ENCODE measurements around the gene RSU1. TPM values are rescaled to one million over a fixed set of nuclear protein-coding genes. Genes with fewer than 3 reads are reported as not detected.

RSU1 gene
- polyA plus RNA-seq, 1 donor (not counting 4 experiments of a cell fraction or from before 2014, with no cell fraction given), result 125 TPM

DNA sequence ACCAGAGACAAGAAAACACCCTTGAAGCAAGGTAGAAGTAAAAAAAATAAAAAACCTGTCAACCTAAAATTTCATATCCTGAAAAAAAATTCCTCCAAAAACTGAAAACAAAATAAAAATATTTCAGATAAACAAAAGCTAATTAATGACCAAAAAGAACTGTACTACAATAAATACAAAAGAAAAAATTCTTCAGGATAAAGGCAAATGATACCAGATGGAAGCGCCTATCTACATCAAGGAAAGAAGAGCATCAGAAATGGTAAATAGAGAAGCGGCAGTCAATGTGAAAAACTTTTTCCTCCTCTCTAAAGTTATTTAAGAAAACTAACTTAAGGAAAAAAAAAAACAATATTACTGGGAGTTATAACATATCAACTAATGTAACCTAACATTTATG is 79.8 kb downstream of the RSU1 start:
- Histone ChIP-seq H3K9me3 (ENCODE audit: control insufficient read depth, low read depth, low read length) (no peaks in the 10 kb centered on the region), H3K4me1 (ENCODE audit: control insufficient read depth, extremely low read depth, insufficient read depth, low read length) (no peaks in the 10 kb centered on the region), H2AFZ (ENCODE audit: control insufficient read depth, low read length) (no peak overlapping the region), H3K9ac (ENCODE audit: control insufficient read depth, extremely low read depth, insufficient read depth, low read length) (no peak overlapping the region), H3K4me3 (ENCODE audit: control insufficient read depth in 2 of 3, extremely low read depth in 1 of 3, insufficient read depth in 2 of 3, low read depth in 1 of 3, low read length in 3 of 3) (no peak overlapping the region), H3K27me3 (ENCODE audit: control insufficient read depth, extremely low read depth, insufficient read depth, low read length) (no peaks in the 10 kb centered on the region), H3K79me2 (ENCODE audit: control insufficient read depth, insufficient read depth, low read length) (no peaks in the 10 kb centered on the region), H3K9me1 (ENCODE audit: control insufficient read depth, extremely low read depth, insufficient read depth, low read length) (no peaks in the 10 kb centered on the region), H4K20me1 (ENCODE audit: control insufficient read depth, extremely low read depth, insufficient read depth, low read length) (no peaks in the 10 kb centered on the region), H3K36me3 (ENCODE audit: control insufficient read depth in 2 of 2, extremely low read depth in 1 of 2, insufficient read depth in 2 of 2, low read length in 2 of 2) (no peaks in the 10 kb centered on the region), H3K4me2 (ENCODE audit: control insufficient read depth, extremely low read depth, insufficient read depth, low read depth, low read length) (no peak overlapping the region), H3K27ac (ENCODE audit: control insufficient read depth, insufficient read depth, low read length) (no peak overlapping the region)
- no peak for DNase-seq (ENCODE audit: low read depth, low spot score)
- no peak for FAIRE-seq
- dilution Hi-C loops (cut with MboI; ENCODE audit: extremely low pct_ligation_motif_present, low sequenced_read_pairs), result no loop called here
- TF ChIP-seq, protein P1, sequence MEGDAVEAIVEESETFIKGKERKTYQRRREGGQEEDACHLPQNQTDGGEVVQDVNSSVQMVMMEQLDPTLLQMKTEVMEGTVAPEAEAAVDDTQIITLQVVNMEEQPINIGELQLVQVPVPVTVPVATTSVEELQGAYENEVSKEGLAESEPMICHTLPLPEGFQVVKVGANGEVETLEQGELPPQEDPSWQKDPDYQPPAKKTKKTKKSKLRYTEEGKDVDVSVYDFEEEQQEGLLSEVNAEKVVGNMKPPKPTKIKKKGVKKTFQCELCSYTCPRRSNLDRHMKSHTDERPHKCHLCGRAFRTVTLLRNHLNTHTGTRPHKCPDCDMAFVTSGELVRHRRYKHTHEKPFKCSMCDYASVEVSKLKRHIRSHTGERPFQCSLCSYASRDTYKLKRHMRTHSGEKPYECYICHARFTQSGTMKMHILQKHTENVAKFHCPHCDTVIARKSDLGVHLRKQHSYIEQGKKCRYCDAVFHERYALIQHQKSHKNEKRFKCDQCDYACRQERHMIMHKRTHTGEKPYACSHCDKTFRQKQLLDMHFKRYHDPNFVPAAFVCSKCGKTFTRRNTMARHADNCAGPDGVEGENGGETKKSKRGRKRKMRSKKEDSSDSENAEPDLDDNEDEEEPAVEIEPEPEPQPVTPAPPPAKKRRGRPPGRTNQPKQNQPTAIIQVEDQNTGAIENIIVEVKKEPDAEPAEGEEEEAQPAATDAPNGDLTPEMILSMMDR (optimal IDR thresholded peaks at IDR 0.05 in 1 of 3, IDR thresholded peaks at IDR 0.05 in 1 of 3, conservative IDR thresholded peaks at IDR 0.05 in 1 of 3; ENCODE audit: extremely low read depth in 1 of 3, insufficient read depth in 2 of 3, low read length in 3 of 3), result no peak
- no peak for TF ChIP-seq EZH2 (IDR thresholded peaks at IDR 0.05; ENCODE audit: low read length)

DNA sequence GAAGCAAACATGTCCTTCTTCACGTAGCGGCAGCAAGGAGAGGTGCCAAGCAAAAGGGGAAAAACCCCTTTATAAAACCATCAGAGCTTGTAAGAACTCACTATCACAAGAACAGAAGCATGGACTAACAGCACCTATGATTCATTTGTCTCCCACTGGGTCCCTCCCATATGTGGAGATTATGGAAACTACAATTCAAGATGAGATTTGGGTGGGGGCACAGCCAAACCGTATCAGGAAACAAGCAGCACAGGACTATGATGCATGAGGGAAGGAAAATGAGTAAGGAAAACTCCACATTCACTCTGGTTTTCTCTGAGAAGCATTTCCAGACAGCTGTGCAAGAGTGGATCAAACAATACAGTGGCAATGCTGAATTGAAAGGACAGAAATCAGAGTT is 81.6 kb downstream of the RSU1 start:
- Histone ChIP-seq H3K27ac (ENCODE audit: control insufficient read depth, insufficient read depth, low read length) (no peak overlapping the region), H4K20me1 (ENCODE audit: control insufficient read depth, extremely low read depth, insufficient read depth, low read length) (no peaks in the 10 kb centered on the region), H3K4me1 (ENCODE audit: control insufficient read depth, extremely low read depth, insufficient read depth, low read length) (no peaks in the 10 kb centered on the region), H3K4me3 (ENCODE audit: control insufficient read depth in 2 of 3, extremely low read depth in 1 of 3, insufficient read depth in 2 of 3, low read depth in 1 of 3, low read length in 3 of 3) (no peak overlapping the region), H3K36me3 (ENCODE audit: control insufficient read depth in 2 of 2, extremely low read depth in 1 of 2, insufficient read depth in 2 of 2, low read length in 2 of 2) (no peaks in the 10 kb centered on the region), H3K4me2 (ENCODE audit: control insufficient read depth, extremely low read depth, insufficient read depth, low read depth, low read length) (no peak overlapping the region), H2AFZ (ENCODE audit: control insufficient read depth, low read length) (no peak overlapping the region), H3K27me3 (ENCODE audit: control insufficient read depth, extremely low read depth, insufficient read depth, low read length) (no peaks in the 10 kb centered on the region), H3K9me1 (ENCODE audit: control insufficient read depth, extremely low read depth, insufficient read depth, low read length) (no peaks in the 10 kb centered on the region), H3K9me3 (ENCODE audit: control insufficient read depth, low read depth, low read length) (no peaks in the 10 kb centered on the region), H3K9ac (ENCODE audit: control insufficient read depth, extremely low read depth, insufficient read depth, low read length) (no peak overlapping the region), H3K79me2 (ENCODE audit: control insufficient read depth, insufficient read depth, low read length) (no peaks in the 10 kb centered on the region)
- no peak for FAIRE-seq
- DNase-seq (ENCODE audit: low read depth, low spot score), result no peak
- dilution Hi-C loops (cut with MboI; ENCODE audit: extremely low pct_ligation_motif_present, low sequenced_read_pairs), result no loop called here
- TF ChIP-seq EZH2 (IDR thresholded peaks at IDR 0.05; ENCODE audit: low read length), result no peak

DNA sequence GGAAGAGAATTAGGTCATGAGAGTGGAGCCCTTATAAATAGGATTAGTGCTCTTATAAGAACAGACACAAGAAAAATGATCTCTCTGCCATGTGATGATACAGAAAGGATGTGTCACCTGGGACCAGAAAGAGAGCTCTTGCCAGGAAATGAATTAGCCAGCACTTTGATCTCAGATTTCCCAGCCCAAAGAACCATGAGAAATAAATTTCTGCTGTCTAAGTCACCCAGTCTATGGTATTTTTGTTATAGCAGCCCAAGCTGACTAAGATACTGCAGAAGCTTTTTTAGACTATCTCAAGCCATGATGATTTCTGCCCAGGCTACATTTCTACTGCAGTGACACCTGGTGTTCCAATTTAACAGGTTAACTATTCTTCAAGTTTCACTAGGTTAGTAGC is 84.8 kb downstream of the RSU1 start:
- no peaks in the 10 kb centered on the region for H3K4me1 ChIP-seq (ENCODE audit: control insufficient read depth, extremely low read depth, insufficient read depth, low read length)
- dilution Hi-C loops (cut with MboI; ENCODE audit: extremely low pct_ligation_motif_present, low sequenced_read_pairs), result no loop called here
- DNase-seq (ENCODE audit: low read depth, low spot score), result no peak

More for the DNA sequence above, 84.8 kb downstream of the RSU1 start:
- H3K36me3 ChIP-seq (ENCODE audit: control insufficient read depth in 2 of 2, extremely low read depth in 1 of 2, insufficient read depth in 2 of 2, low read length in 2 of 2), result peaks cover 0 to 2% of the 10 kb centered on the region in 2 experiments
- no peaks in the 10 kb centered on the region for H3K27me3 ChIP-seq (ENCODE audit: control insufficient read depth, extremely low read depth, insufficient read depth, low read length)
- no peak for TF ChIP-seq EZH2 (IDR thresholded peaks at IDR 0.05; ENCODE audit: low read length)
- TF ChIP-seq, protein P1 (optimal IDR thresholded peaks at IDR 0.05 in 1 of 3, IDR thresholded peaks at IDR 0.05 in 1 of 3, conservative IDR thresholded peaks at IDR 0.05 in 1 of 3; ENCODE audit: extremely low read depth in 1 of 3, insufficient read depth in 2 of 3, low read length in 3 of 3), result no peak
- no peak overlapping the region for H3K9ac ChIP-seq (ENCODE audit: control insufficient read depth, extremely low read depth, insufficient read depth, low read length)
- H4K20me1 ChIP-seq (ENCODE audit: control insufficient read depth, extremely low read depth, insufficient read depth, low read length), result no peaks in the 10 kb centered on the region
- H3K4me2 ChIP-seq (ENCODE audit: control insufficient read depth, extremely low read depth, insufficient read depth, low read depth, low read length), result no peak overlapping the region
- no peaks in the 10 kb centered on the region for H3K9me1 ChIP-seq (ENCODE audit: control insufficient read depth, extremely low read depth, insufficient read depth, low read length)
- no peaks in the 10 kb centered on the region for H3K9me3 ChIP-seq (ENCODE audit: control insufficient read depth, low read depth, low read length)
- no peak overlapping the region for H2AFZ ChIP-seq (ENCODE audit: control insufficient read depth, low read length)
- H3K4me3 ChIP-seq (ENCODE audit: control insufficient read depth in 2 of 3, extremely low read depth in 1 of 3, insufficient read depth in 2 of 3, low read depth in 1 of 3, low read length in 3 of 3), result no peak overlapping the region
- H3K27ac ChIP-seq (ENCODE audit: control insufficient read depth, insufficient read depth, low read length), result no peak overlapping the region
- FAIRE-seq, result no peak
- H3K79me2 ChIP-seq (ENCODE audit: control insufficient read depth, insufficient read depth, low read length), result no peaks in the 10 kb centered on the region
